PC-9 (cell line): ENCODE results near the gene DPYSL5. TPM values are rescaled to one million over a fixed set of nuclear protein-coding genes. Genes with fewer than 3 reads are reported as not detected.

Experiments
- BruUV-seq: library from RNA; stranded (reverse); fragments of 400-500 nt; replicated peaks from 2 replicates; lab custom pipeline; 2021; lab: Mats Ljungman, UMichigan
- CTCF ChIA-PET: fragments of 300-600 bp; sonication (Branson Sonifier 250); formaldehyde crosslinking; loops from one replicate; lab custom pipeline; 2022; ENCODE audit warnings: antibody characterized with exemption; lab: Charles Lee
- POLR2A ChIA-PET: fragments of 300-600 bp; sonication (Branson Sonifier 250); formaldehyde crosslinking; loops from one replicate; lab custom pipeline; 2022; ENCODE audit warnings: antibody characterized with exemption; ENCODE audit not compliant: unreplicated experiment; lab: Charles Lee
- DNase-seq, 2 experiments: peaks; one replicate each; pipeline versions ENCODE4 v3.0.0 to v3.0.0-alpha.2; 2015 to 2022; ENCODE audit warnings: mixed read lengths in 1 of 2
- H2AFZ ChIP-seq: fragments of 200-600 bp; sonication (generic); 2 replicates; pipeline ENCODE4 v1.8.1; 2017; ENCODE audit warnings: antibody characterized with exemption
- H3F3A ChIP-seq: fragments of 200-600 bp; sonication (generic); 2 replicates; pipeline ENCODE4 v1.8.1; 2017; ENCODE audit warnings: antibody characterized with exemption, mild to moderate bottlenecking, low read depth; ENCODE audit not compliant: insufficient read depth
- H3K27ac ChIP-seq: fragments of 200-600 bp; sonication (generic); 2 replicates; pipeline ENCODE4 v1.6.1; 2016; ENCODE audit warnings: mixed run types
- H3K27me3 ChIP-seq: fragments of 200-600 bp; sonication (generic); 2 replicates; pipeline ENCODE4 v1.6.1; 2016; ENCODE audit warnings: low read depth, mixed run types; ENCODE audit not compliant: insufficient read depth
- H3K36me3 ChIP-seq: fragments of 200-600 bp; sonication (generic); 2 replicates; pipeline ENCODE4 v1.6.1; 2016; ENCODE audit warnings: low read depth, mixed run types
- H3K4me1 ChIP-seq: fragments of 200-600 bp; sonication (generic); replicated peaks from 2 replicates; pipeline ENCODE4 v1.6.1; 2016; ENCODE audit warnings: mixed run types; ENCODE audit not compliant: insufficient read depth
- H3K4me2 ChIP-seq: fragments of 200-600 bp; sonication (generic); 2 replicates; pipeline ENCODE4 v1.6.1; 2017; ENCODE audit warnings: mixed run types
- H3K4me3 ChIP-seq: fragments of 200-600 bp; sonication (generic); 2 replicates; pipeline ENCODE4 v1.6.1; 2016; ENCODE audit warnings: mixed run types
- H3K79me2 ChIP-seq: fragments of 200-600 bp; sonication (generic); 2 replicates; pipeline ENCODE4 v1.6.1; 2017; ENCODE audit warnings: low read depth, mixed run types
- H3K9me2 ChIP-seq: fragments of 200-600 bp; sonication (generic); 2 replicates; pipeline ENCODE4 v1.8.1; 2017; ENCODE audit warnings: mild to moderate bottlenecking; ENCODE audit not compliant: insufficient read depth
- H3K9me3 ChIP-seq: fragments of 200-600 bp; sonication (generic); 2 replicates; pipeline ENCODE4 v1.8.1; 2016; ENCODE audit warnings: low read depth; ENCODE audit not compliant: insufficient read depth
- H4K20me1 ChIP-seq: fragments of 200-600 bp; sonication (generic); 2 replicates; pipeline ENCODE4 v1.8.1; 2017; ENCODE audit not compliant: insufficient read depth
- CTCF ChIP-seq: fragments of 200-600 bp; sonication (generic); conservative IDR thresholded peaks from 2 replicates; pipeline ENCODE4 v1.6.1; 2017; ENCODE audit warnings: mixed run types, antibody characterized with exemption, mild to moderate bottlenecking, moderate library complexity
- EZH2 ChIP-seq: fragments of 200-600 bp; sonication (generic); IDR thresholded peaks from 2 replicates; pipeline ENCODE4 v1.8.0; 2017; ENCODE audit warnings: antibody characterized with exemption, low read depth
- intact Hi-C: fragments of 100-400 bp; cut with micrococcal nuclease; formaldehyde crosslinking; loops from one replicate; pipeline ENCODE4 v1.10.0; 2022; ENCODE audit not compliant: unreplicated experiment
- total RNA-seq: library from RNA; stranded (reverse); gene quantifications from 2 replicates; pipeline ENCODE4 v1.2.3, GENCODE V29; 2021

The DPYSL5 gene
- total RNA-seq, 1 experiment from 2014 or later: not detected

- H3K4me2 ChIP-seq: no peak overlapping the region
- H3K9me3 ChIP-seq: 0 out of 2 replicates have a peak, but pooled peaks cover 3% of the 10 kb centered on the region
- DNase-seq: peak; percentile 51 to 60
- no peak overlapping the region for H3K4me3 ChIP-seq
- H3F3A ChIP-seq: peaks cover 9% of the 10 kb centered on the region; the same call in 1 of the 2 replicates
- H3K4me1 ChIP-seq: no peaks in the 10 kb centered on the region; the same call in 1 of the 2 replicates
- no peak overlapping the region for H3K27ac ChIP-seq
- H3K9me2 ChIP-seq: no peaks in the 10 kb centered on the region
- CTCF ChIA-PET: interaction anchor here (0.6 to 0.7 kb wide), 3 partner anchors 27 to 288 kb away, joined by 3 to 8 read pairs (median 4); no protein-coding TSS in a partner anchor
- no TSS peak for BruUV-seq
- intact Hi-C loops: loop anchor here (5.0 kb wide), 1 partner anchor 94 kb away; the partner anchor contains the start of gene DPYSL5
- 0 out of 2 replicates have a peak, but pooled peaks cover 3% of the 10 kb centered on the region for H3K27me3 ChIP-seq
- H3K79me2 ChIP-seq: no peaks in the 10 kb centered on the region
- H2AFZ ChIP-seq: no peak overlapping the region
- no peaks in the 10 kb centered on the region for H4K20me1 ChIP-seq
- no peaks in the 10 kb centered on the region for H3K36me3 ChIP-seq
- TF ChIP-seq EZH2 (no peak), CTCF (no peak)
- POLR2A ChIA-PET: no interaction called here
Observed at GRCh38 chr2:26941486-26941885, 93.6 kb downstream of the DPYSL5 start.

- ChIA-PET CTCF (interaction anchor here (1.5 kb wide), 1 partner anchor 97 kb away, joined by 7 read pairs; no protein-coding TSS in a partner anchor), POLR2A (no interaction called here)
- peak in 1 of 2 experiments; percentile 44 for DNase-seq
- H3K36me3 ChIP-seq: no peaks in the 10 kb centered on the region
- H3K9me3 ChIP-seq: 0 out of 2 replicates have a peak, but pooled peaks cover 3% of the 10 kb centered on the region
- no peak overlapping the region for H2AFZ ChIP-seq
- BruUV-seq: no TSS peak
- 0 out of 2 replicates have a peak, but pooled peaks cover 5% of the 10 kb centered on the region for H3K27me3 ChIP-seq
- no peaks in the 10 kb centered on the region; the same call in 1 of the 2 replicates for H3K4me1 ChIP-seq
- H4K20me1 ChIP-seq: no peaks in the 10 kb centered on the region
- no peaks in the 10 kb centered on the region for H3K9me2 ChIP-seq
- no peak overlapping the region for H3K27ac ChIP-seq
- intact Hi-C loops: loop anchor here (5.0 kb wide), 1 partner anchor 95 kb away; the partner anchor contains the start of gene DPYSL5
- H3K79me2 ChIP-seq: no peaks in the 10 kb centered on the region
- H3K4me2 ChIP-seq: no peak overlapping the region
- H3K4me3 ChIP-seq: no peak overlapping the region
- TF ChIP-seq EZH2: no peak
- TF ChIP-seq CTCF: peak; percentile 90
- peaks cover 9% of the 10 kb centered on the region; the same call in 1 of the 2 replicates for H3F3A ChIP-seq
Observed at GRCh38 chr2:26942543-26943295, 94.8 kb downstream of the DPYSL5 start.

GRCh38 chr2:26945991-26946750, 98.2 kb downstream of the DPYSL5 start:
- no peaks in the 10 kb centered on the region for H3K79me2 ChIP-seq
- H2AFZ ChIP-seq: no peak overlapping the region
- 0 out of 2 replicates have a peak, but pooled peaks cover 3% of the 10 kb centered on the region for H3K9me3 ChIP-seq
- intact Hi-C loops: no loop called here
- no peaks in the 10 kb centered on the region for H3K36me3 ChIP-seq
- no peak for DNase-seq
- H4K20me1 ChIP-seq: no peaks in the 10 kb centered on the region
- ChIA-PET POLR2A (no interaction called here), CTCF (no interaction called here)
- no peak overlapping the region for H3K4me2 ChIP-seq
- H3K4me1 ChIP-seq: no peaks in the 10 kb centered on the region; the same call in 1 of the 2 replicates
- no peak overlapping the region for H3K27ac ChIP-seq
- H3F3A ChIP-seq: peaks cover 5% of the 10 kb centered on the region; the same call in 1 of the 2 replicates
- H3K4me3 ChIP-seq: no peak overlapping the region
- no TSS peak for BruUV-seq
- TF ChIP-seq CTCF (no peak), EZH2 (no peak)
- peaks cover 22% of the 10 kb centered on the region for H3K27me3 ChIP-seq
- H3K9me2 ChIP-seq: no peaks in the 10 kb centered on the region
